HG02870 (cell line): ENCODE data around the gene OSBPL2.

Source experiments
- ATAC-seq: cut with Tn5 transposase; IDR thresholded peaks from one replicate; pipeline ENCODE4 v1.9.1; 2021; ENCODE audit warnings: mild to moderate bottlenecking, moderate library complexity; ENCODE audit not compliant: unreplicated experiment

The OSBPL2 gene

GRCh38 chr20:62205618-62206387 is 32.5 kb upstream of the OSBPL2 start:
- no peak for ATAC-seq

- no peak for ATAC-seq
These were observed 31.9 kb upstream of the OSBPL2 start for GRCh38 chr20:62206388-62206775.

- no peak for ATAC-seq
These were observed 30.1 kb upstream of the OSBPL2 start for GRCh38 chr20:62208061-62208794.

GRCh38 chr20:62208795-62209755 is 29.2 kb upstream of the OSBPL2 start:
- no peak for ATAC-seq

GRCh38 chr20:62209850-62210495 is 28.3 kb upstream of the OSBPL2 start:
- ATAC-seq: no peak

- no peak for ATAC-seq
These were observed 27.8 kb upstream of the OSBPL2 start for GRCh38 chr20:62210496-62210855.

GRCh38 chr20:62211216-62211615 is 27.1 kb upstream of the OSBPL2 start:
- no peak for ATAC-seq

GRCh38 chr20:62211769-62212288 is 26.5 kb upstream of the OSBPL2 start:
- no peak for ATAC-seq

GRCh38 chr20:62212299-62212698 is 26.0 kb upstream of the OSBPL2 start:
- ATAC-seq: no peak

GRCh38 chr20:62214067-62214466 is 24.3 kb upstream of the OSBPL2 start:
- ATAC-seq: no peak

- no peak for ATAC-seq
These were observed 23.0 kb upstream of the OSBPL2 start for GRCh38 chr20:62215020-62215990.

- no peak for ATAC-seq
These were observed 22.2 kb upstream of the OSBPL2 start for GRCh38 chr20:62215991-62216635.

GRCh38 chr20:62216636-62217566 is 21.4 kb upstream of the OSBPL2 start:
- no peak for ATAC-seq

GRCh38 chr20:62217913-62218773 is 20.2 kb upstream of the OSBPL2 start:
- ATAC-seq: no peak

GRCh38 chr20:62219101-62219991 is 19.0 kb upstream of the OSBPL2 start:
- ATAC-seq: no peak
